Medulla oblongata (tissue), 1 donor: ENCODE measurements around the gene TAOK1.

Experiments used
- DNase-seq: peaks from one replicate; pipeline ENCODE4 v3.0.0-alpha.2; 2015; ENCODE audit errors: extremely low spot score

Gene TAOK1

GRCh38 chr17:29595107-29595942, 205.2 kb downstream of the TAOK1 start:
- DNase-seq = no peak

DNA sequence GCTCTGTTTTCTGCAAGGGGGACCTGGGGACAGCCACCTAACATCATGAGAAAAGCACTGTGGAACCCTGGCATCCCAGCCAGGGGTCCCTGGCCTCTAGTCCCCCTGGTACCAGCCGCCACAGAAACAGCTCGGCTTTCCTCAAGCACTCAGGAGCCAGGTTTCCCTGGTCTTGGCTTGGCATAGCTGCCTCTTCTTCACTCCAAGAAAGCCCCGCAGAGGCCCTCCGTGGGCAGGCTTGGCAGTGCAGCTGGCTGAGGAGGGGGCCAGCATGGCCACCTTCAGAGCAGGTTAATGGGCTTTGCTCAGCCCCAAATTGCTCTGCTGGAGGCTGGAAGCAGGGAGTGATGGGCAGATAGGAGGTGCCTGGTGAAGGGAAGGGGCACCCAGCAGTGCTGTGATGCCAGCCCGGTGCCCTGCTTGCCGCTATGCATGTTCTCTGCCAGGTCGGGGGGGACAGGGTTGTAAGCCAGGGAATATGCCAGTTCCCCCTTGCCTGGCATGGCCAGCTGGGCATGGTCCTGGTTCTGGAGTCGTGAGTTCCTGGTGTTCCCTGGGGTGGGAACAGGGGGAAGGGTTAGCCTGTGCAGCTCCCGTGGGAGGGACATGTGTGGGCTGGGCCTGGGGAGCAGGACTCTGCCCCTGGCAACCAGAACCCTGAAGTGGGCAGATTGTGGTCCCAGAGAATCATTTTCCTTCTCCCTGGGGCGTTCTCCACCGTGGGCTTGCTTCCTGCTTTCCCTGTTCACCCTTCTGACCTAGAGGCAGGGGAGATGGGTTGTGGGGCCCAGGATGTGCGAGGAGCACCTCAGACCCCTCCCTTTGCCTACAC, 206.0 kb downstream of the TAOK1 start:
- DNase-seq = no peak

GRCh38 chr17:29596811-29597210, 206.6 kb downstream of the TAOK1 start:
- DNase-seq = no peak

GRCh38 chr17:29597361-29598172, 207.4 kb downstream of the TAOK1 start:
- no peak for DNase-seq
